Neural cell (in vitro differentiated cells): Measurements from ENCODE around the gene CAMK1D. TPM values are rescaled to one million over a fixed set of nuclear protein-coding genes. Genes with fewer than 3 reads are reported as not detected.
A peak's percentile ranks its signal among the peaks of the same experiment; 100 is the strongest.

Experiments used
- H2AFZ ChIP-seq: fragments of 200-600, 300-800 bp; sonication (generic), shearing (Covaris generic); 2 replicates; pipeline ENCODE4 v1.6.0; 2014; ENCODE audit warnings: low read depth, mild to moderate bottlenecking, antibody characterized with exemption, low read length, moderate library complexity
- H3F3A ChIP-seq: fragments of 200-600 bp; shearing (Covaris generic); 2 replicates; pipeline ENCODE4 v1.6.1; 2016; ENCODE audit warnings: mild to moderate bottlenecking, moderate library complexity, mixed read lengths, antibody characterized with exemption, low read length; ENCODE audit not compliant: insufficient read depth, poor library complexity, severe bottlenecking
- H3K27ac ChIP-seq: fragments of 200-600, 300-800 bp; sonication (generic), shearing (Covaris generic); 2 replicates; pipeline ENCODE4 v1.5.1; 2014; ENCODE audit warnings: mild to moderate bottlenecking, low read length, moderate library complexity
- H3K27me3 ChIP-seq: fragments of 300-800, 200-600 bp; sonication (generic), shearing (Covaris generic); 2 replicates; pipeline ENCODE4 v1.6.0; 2014; ENCODE audit warnings: mild to moderate bottlenecking, low read depth, low read length, moderate library complexity; ENCODE audit not compliant: insufficient read depth
- H3K36me3 ChIP-seq: fragments of 300-800, 200-600 bp; sonication (generic), shearing (Covaris generic); 2 replicates; pipeline ENCODE4 v1.5.1; 2014; ENCODE audit warnings: mild to moderate bottlenecking, antibody characterized with exemption, low read length, moderate library complexity; ENCODE audit not compliant: insufficient read depth
- H3K4me2 ChIP-seq: fragments of 300-800, 200-600 bp; sonication (generic), shearing (Covaris generic); 2 replicates; pipeline ENCODE4 v1.6.0; 2014; ENCODE audit warnings: mild to moderate bottlenecking, low read length
- H3K4me3 ChIP-seq: fragments of 300-800, 200-600 bp; sonication (generic), shearing (Covaris generic); 2 replicates; pipeline ENCODE4 v1.5.1; 2014; ENCODE audit warnings: mild to moderate bottlenecking, low read length, moderate library complexity
- H3K79me2 ChIP-seq: fragments of 200-600 bp; shearing (Covaris generic); replicated peaks from 2 replicates; pipeline ENCODE4 v1.6.0; 2014; ENCODE audit warnings: mild to moderate bottlenecking, low read length, moderate library complexity; ENCODE audit not compliant: insufficient read depth
- H3K9ac ChIP-seq: fragments of 300-800, 200-600 bp; sonication (generic), shearing (Covaris generic); 2 replicates; pipeline ENCODE4 v1.6.1; 2016; ENCODE audit warnings: mild to moderate bottlenecking, low read length, mixed read lengths
- H3K9me2 ChIP-seq: fragments of 200-600 bp; shearing (Covaris generic); 2 replicates; pipeline ENCODE4 v1.6.1; 2016; ENCODE audit warnings: mild to moderate bottlenecking, low read length, mixed read lengths; ENCODE audit not compliant: insufficient read depth
- H3K9me3 ChIP-seq: fragments of 200-600, 300-800 bp; sonication (generic), shearing (Covaris generic); 2 replicates; pipeline ENCODE4 v1.6.1; 2016; ENCODE audit warnings: mild to moderate bottlenecking, mixed run types, low read length, moderate library complexity, mixed read lengths
- H4K20me1 ChIP-seq: fragments of 200-600 bp; shearing (Covaris generic); 2 replicates; pipeline ENCODE4 v1.6.1; 2016; ENCODE audit warnings: mild to moderate bottlenecking, mixed run types; ENCODE audit not compliant: insufficient read depth
- CTCF ChIP-seq: fragments of 450-650 bp; IDR thresholded peaks from 2 replicates; pipeline ENCODE4 v1.5.1; 2014; ENCODE audit warnings: antibody characterized with exemption, mild to moderate bottlenecking, moderate library complexity; ENCODE audit not compliant: poor library complexity, severe bottlenecking
- EP300 ChIP-seq: fragments of 450-650 bp; conservative IDR thresholded peaks from 2 replicates; pipeline ENCODE4 v1.6.1; 2014; ENCODE audit warnings: antibody characterized with exemption, mild to moderate bottlenecking, moderate library complexity; ENCODE audit not compliant: poor library complexity, severe bottlenecking
- EZH2 ChIP-seq: fragments of 200-600, 300-800 bp; shearing (Covaris generic), sonication (generic); IDR thresholded peaks from 2 replicates; pipeline ENCODE4 v1.6.1; 2014; ENCODE audit warnings: antibody characterized with exemption, low read length, borderline replicate concordance, mild to moderate bottlenecking; ENCODE audit not compliant: insufficient read depth, poor library complexity, severe bottlenecking
- MXI1 ChIP-seq: fragments of 450-650 bp; conservative IDR thresholded peaks from 2 replicates; pipeline ENCODE4 v1.6.1; 2014; ENCODE audit warnings: antibody characterized with exemption, mild to moderate bottlenecking; ENCODE audit not compliant: poor library complexity, severe bottlenecking
- POLR2AphosphoS5 ChIP-seq: IDR thresholded peaks from 2 replicates; pipeline ENCODE4 v1.6.1; 2012
- RAD21 ChIP-seq: fragments of 450-650 bp; conservative IDR thresholded peaks from 2 replicates; pipeline ENCODE4 v1.6.1; 2014; ENCODE audit warnings: antibody characterized with exemption, mild to moderate bottlenecking, moderate library complexity
- REST ChIP-seq: IDR thresholded peaks from 2 replicates; pipeline ENCODE4 v1.6.1; 2012; ENCODE audit warnings: borderline replicate concordance
- SMC3 ChIP-seq: fragments of 450-650 bp; conservative IDR thresholded peaks from 2 replicates; pipeline ENCODE4 v1.6.1; 2014; ENCODE audit warnings: antibody characterized with exemption, mild to moderate bottlenecking, moderate library complexity; ENCODE audit not compliant: poor library complexity
- TAF1 ChIP-seq: IDR thresholded peaks from 2 replicates; pipeline ENCODE4 v1.6.1; 2012; ENCODE audit warnings: low read depth
- polyA plus RNA-seq: library from polyadenylated mRNA; depleted of rRNA; stranded (reverse); fragments of >200 nt; gene quantifications from 2 replicates; pipeline ENCODE4 v1.2.3, GENCODE V29; 2014

Gene CAMK1D
- polyA plus RNA-seq, 1 donor from 2014 or later, result 13.8 TPM

- TF ChIP-seq REST, result no peak
Observed at GRCh38 chr10:12622016-12622415, 272.7 kb downstream of the CAMK1D start (continued).

- no peaks in the 10 kb centered on the region for H3K9me2 ChIP-seq
- H3K9ac ChIP-seq, result no peak overlapping the region
- no peaks in the 10 kb centered on the region for H3K79me2 ChIP-seq
- no peaks in the 10 kb centered on the region for H3K9me3 ChIP-seq
- no peaks in the 10 kb centered on the region for H3F3A ChIP-seq
- no peaks in the 10 kb centered on the region for H4K20me1 ChIP-seq
- TF ChIP-seq REST (no peak), EZH2 (no peak), SMC3 (no peak), MXI1 (no peak), RAD21 (no peak), POLR2AphosphoS5 (no peak)
- H2AFZ ChIP-seq, result no peak overlapping the region
- H3K4me2 ChIP-seq, result no peak overlapping the region
- no peaks in the 10 kb centered on the region for H3K36me3 ChIP-seq
- H3K4me3 ChIP-seq, result no peak overlapping the region
- no peak overlapping the region for H3K27ac ChIP-seq
- no peaks in the 10 kb centered on the region for H3K27me3 ChIP-seq
Observed at GRCh38 chr10:12622691-12623090, 273.3 kb downstream of the CAMK1D start.

- no peaks in the 10 kb centered on the region for H3K9me3 ChIP-seq
- no peaks in the 10 kb centered on the region for H4K20me1 ChIP-seq
- no peak overlapping the region for H3K4me2 ChIP-seq
- no peak overlapping the region for H3K27ac ChIP-seq
- no peaks in the 10 kb centered on the region for H3K79me2 ChIP-seq
- H3K9ac ChIP-seq, result no peak overlapping the region
- H3K27me3 ChIP-seq, result no peaks in the 10 kb centered on the region
- TF ChIP-seq POLR2AphosphoS5 (peak; percentile 58), RAD21 (no peak), MXI1 (no peak), EZH2 (no peak), EP300 (peak; percentile 56), CTCF (no peak), SMC3 (peak; percentile 14), TAF1 (no peak), REST (no peak)
- no peaks in the 10 kb centered on the region for H3K36me3 ChIP-seq
- H3F3A ChIP-seq, result no peaks in the 10 kb centered on the region
- H3K4me3 ChIP-seq, result no peak overlapping the region
- H3K9me2 ChIP-seq, result no peaks in the 10 kb centered on the region
- no peak overlapping the region for H2AFZ ChIP-seq
Observed at GRCh38 chr10:12625393-12626023, 276.2 kb downstream of the CAMK1D start.
